AG04449 (cell line): ENCODE results near the gene SKA2.
"Not testable (repeated sequence)": the region's sequence is repeated elsewhere in the genome, so short reads cannot be mapped to it uniquely, and the experiment has no call there.

Experiments used
- CTCF ChIA-PET: fragments of 350-600 bp; formaldehyde crosslinking; extraction: SDS; loops from one replicate; lab custom pipeline; 2021; ENCODE audit warnings: antibody characterized with exemption; lab: Yijun Ruan, JAX
- POLR2A ChIA-PET: fragments of 400-600, 350-600 bp; formaldehyde crosslinking; extraction: SDS; loops from one replicate; lab custom pipeline; 2020; ENCODE audit warnings: antibody characterized with exemption, inconsistent platforms; lab: Yijun Ruan, JAX
- DNase-seq: peaks from one replicate; pipeline ENCODE4 v3.0.0-alpha.2; 2010; ENCODE audit warnings: low read depth, low spot score
- H3K4me3 ChIP-seq: 2 replicates; pipeline ENCODE4 v1.5.1; 2011; ENCODE audit warnings: low read depth, mild to moderate bottlenecking, control low read depth, low read length
- CTCF ChIP-seq: IDR thresholded peaks from one replicate; pipeline ENCODE4 v1.5.1; 2011; ENCODE audit warnings: mild to moderate bottlenecking, moderate library complexity, low read length, control low read depth, inconsistent platforms; ENCODE audit not compliant: insufficient read depth; ENCODE audit errors: missing control alignments

SKA2 gene

GRCh38 chr17:59149051-59149450 is 5.9 kb downstream of the SKA2 start:
- H3K4me3 ChIP-seq, result no peak overlapping the region
- TF ChIP-seq CTCF, result no peak
- ChIA-PET CTCF (no interaction called here), POLR2A (no interaction called here)
- DNase-seq, result no peak

- no peak for DNase-seq
- POLR2A ChIA-PET, result interaction anchor here (1.5 kb wide), 1 partner anchor 9 kb away, joined by 5 read pairs; the partner anchor contains the start of genes PRR11 and SKA2
- CTCF ChIA-PET, result interaction anchor here (1.2 to 2.5 kb wide), 2 partner anchors 14 to 21 kb away, joined by 3 to 9 read pairs; no protein-coding TSS in a partner anchor
- TF ChIP-seq CTCF, result no peak
- no peak overlapping the region for H3K4me3 ChIP-seq
These were observed 9.4 kb downstream of the SKA2 start for GRCh38 chr17:59145571-59146096.

- CTCF ChIA-PET, result no interaction called here
- H3K4me3 ChIP-seq, result no peak overlapping the region
- no peak for DNase-seq
- TF ChIP-seq CTCF, result no peak
- POLR2A ChIA-PET, result no interaction called here
These were observed 13.1 kb downstream of the SKA2 start for GRCh38 chr17:59141860-59142259.

- ChIA-PET POLR2A (no interaction called here), CTCF (no interaction called here)
- TF ChIP-seq CTCF, result no peak
- DNase-seq, result no peak
- H3K4me3 ChIP-seq, result no peak overlapping the region
These were observed 15.0 kb downstream of the SKA2 start for GRCh38 chr17:59139939-59140338.

GRCh38 chr17:59138339-59138738 is 16.6 kb downstream of the SKA2 start:
- CTCF ChIA-PET, result not testable (repeated sequence)

GRCh38 chr17:59131131-59131530 is 23.9 kb downstream of the SKA2 start:
- CTCF ChIA-PET, result no interaction called here

More at GRCh38 chr17:59138339-59138738, 16.6 kb downstream of the SKA2 start:
- POLR2A ChIA-PET, H3K4me3 ChIP-seq, DNase-seq: not testable (repeated sequence)

More at GRCh38 chr17:59131131-59131530, 23.9 kb downstream of the SKA2 start:
- POLR2A ChIA-PET, result no interaction called here
- TF ChIP-seq CTCF, result no peak
- H3K4me3 ChIP-seq, result no peak overlapping the region
- no peak for DNase-seq
